Activated T-cell treated with anti-CD3 and anti-CD28 coated beads for 1 hour (primary cell): ENCODE measurements around the gene ABHD8.

Source experiments
- DNase-seq: peaks from one replicate; pipeline ENCODE4 v3.0.0-alpha.2; 2020; ENCODE audit warnings: low read depth

Gene ABHD8

GRCh38 chr19:17266026-17266425 lies 37.2 kb downstream of the ABHD8 start:
- DNase-seq: no peak

- no peak for DNase-seq
Observed at GRCh38 chr19:17264641-17264979, 38.6 kb downstream of the ABHD8 start, which contains the start of gene USHBP1. Gene USHBP1, minus strand, starts transcription at chr19:17264745. Its CDS starts 446 bp downstream, at chr19:17264299.

- DNase-seq: no peak
Observed at GRCh38 chr19:17263712-17264640, 39.2 kb downstream of the ABHD8 start.

GRCh38 chr19:17262557-17262956 lies 40.7 kb downstream of the ABHD8 start:
- no peak for DNase-seq

- peak; percentile 93 for DNase-seq
Observed at GRCh38 chr19:17260842-17261325, 42.3 kb downstream of the ABHD8 start.

GRCh38 chr19:17259934-17260333 lies 43.3 kb downstream of the ABHD8 start:
- DNase-seq: no peak

GRCh38 chr19:17259118-17259780 lies 44.0 kb downstream of the ABHD8 start:
- no peak for DNase-seq

GRCh38 chr19:17256130-17256529 lies 47.1 kb downstream of the ABHD8 start:
- DNase-seq: no peak

- DNase-seq: no peak
Observed at GRCh38 chr19:17255150-17255621, 48.0 kb downstream of the ABHD8 start.

- DNase-seq: no peak
Observed at GRCh38 chr19:17254636-17255035, 48.6 kb downstream of the ABHD8 start.

- DNase-seq: no peak
Observed at GRCh38 chr19:17249887-17250548, 53.2 kb downstream of the ABHD8 start.

- DNase-seq: no peak
Observed at GRCh38 chr19:17248011-17248776, 55.0 kb downstream of the ABHD8 start.

GRCh38 chr19:17246681-17247425 lies 56.4 kb downstream of the ABHD8 start:
- DNase-seq: no peak

- no peak for DNase-seq
Observed at GRCh38 chr19:17245535-17245984, 57.7 kb downstream of the ABHD8 start, which contains the start of gene NR2F6. Gene NR2F6, minus strand, starts transcription at chr19:17245919. Its CDS starts 699 bp downstream, at chr19:17245220.

- DNase-seq: no peak
Observed at GRCh38 chr19:17244618-17245534, 58.3 kb downstream of the ABHD8 start.

- no peak for DNase-seq
Observed at GRCh38 chr19:17243830-17244617, 59.2 kb downstream of the ABHD8 start.

- DNase-seq: no peak
Observed at GRCh38 chr19:17243211-17243829, 59.9 kb downstream of the ABHD8 start.
